Lower lobe of right lung (tissue), 2 donors: ENCODE results near the gene MYLK3. TPM values are rescaled to one million over a fixed set of nuclear protein-coding genes. Genes with fewer than 3 reads are reported as not detected.

Experiments
- ATAC-seq, 2 donors: fragments of 200-7000 bp; cut with Tn5 transposase; one replicate each; pipeline ENCODE4 v1.9.1; 2020 to 2022; ENCODE audit warnings: mild to moderate bottlenecking in 2 of 2, moderate library complexity in 2 of 2
- DNase-seq: peaks from one replicate; pipeline ENCODE4 v3.0.0-alpha.2; 2020
- H3K27ac ChIP-seq: fragments of 200-600 bp; one replicate; pipeline ENCODE4 v1.8.0; 2022
- H3K27me3 ChIP-seq: fragments of 200-600 bp; one replicate; pipeline ENCODE4 v1.8.0; 2022; ENCODE audit warnings: low read depth
- H3K36me3 ChIP-seq: fragments of 200-600 bp; one replicate; pipeline ENCODE4 v1.8.0; 2022; ENCODE audit warnings: mild to moderate bottlenecking
- H3K4me1 ChIP-seq: fragments of 200-600 bp; one replicate; pipeline ENCODE4 v1.8.0; 2022
- H3K4me3 ChIP-seq: fragments of 200-600 bp; one replicate; pipeline ENCODE4 v1.8.0; 2022; ENCODE audit warnings: mild to moderate bottlenecking
- H3K9me3 ChIP-seq: fragments of 200-600 bp; one replicate; pipeline ENCODE4 v1.8.0; 2022
- intact Hi-C: fragments of 100-400 bp; cut with DNase I; formaldehyde crosslinking; loops from one replicate; pipeline ENCODE4 v1.11.0; 2022
- total RNA-seq: library from RNA; stranded (reverse); fragmentation: NEBNext Ultra II Directional; extraction: Animal tissue kit (Norgen Biotek cat#: 25700); gene quantifications from one replicate; pipeline ENCODE4 v1.2.1, GENCODE V29; 2021
- TF ChIP-seq, protein P1 (sequence below): fragments of 200-600 bp; IDR thresholded peaks from one replicate; pipeline ENCODE4 v1.8.0; 2022; ENCODE audit warnings: antibody characterized with exemption, mild to moderate bottlenecking
- donor health status: DM: no; HTN: yes; CAD: no; lungs with severe emphysema.

The MYLK3 gene
- total RNA-seq, 1 donor from 2014 or later: 2.0 TPM

DNA sequence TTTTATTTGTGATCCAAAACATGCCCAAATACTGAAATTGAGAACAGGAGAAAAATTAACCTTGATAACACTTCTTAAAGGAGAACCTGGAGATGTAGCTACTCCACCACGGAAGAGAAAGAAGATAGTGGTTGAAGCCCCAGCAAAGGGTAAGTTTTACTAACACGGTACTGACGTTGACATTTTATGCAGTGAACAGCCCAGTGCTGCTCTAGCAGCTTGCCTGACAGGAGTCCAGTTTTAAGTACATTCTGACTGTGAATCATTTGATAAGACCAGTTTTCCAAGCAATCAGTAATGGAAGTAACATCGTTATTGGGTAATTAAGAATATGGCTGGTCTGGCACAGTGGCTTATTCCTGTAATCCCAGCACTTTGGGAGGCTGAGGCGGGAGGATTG is 52.2 kb downstream of the MYLK3 start:
- Histone ChIP-seq H3K4me3 (no peak overlapping the region), H3K4me1 (peaks cover 3% of the 10 kb centered on the region), H3K27ac (no peak overlapping the region), H3K27me3 (no peaks in the 10 kb centered on the region), H3K36me3 (no peaks in the 10 kb centered on the region), H3K9me3 (no peaks in the 10 kb centered on the region)
- TF ChIP-seq, protein P1, sequence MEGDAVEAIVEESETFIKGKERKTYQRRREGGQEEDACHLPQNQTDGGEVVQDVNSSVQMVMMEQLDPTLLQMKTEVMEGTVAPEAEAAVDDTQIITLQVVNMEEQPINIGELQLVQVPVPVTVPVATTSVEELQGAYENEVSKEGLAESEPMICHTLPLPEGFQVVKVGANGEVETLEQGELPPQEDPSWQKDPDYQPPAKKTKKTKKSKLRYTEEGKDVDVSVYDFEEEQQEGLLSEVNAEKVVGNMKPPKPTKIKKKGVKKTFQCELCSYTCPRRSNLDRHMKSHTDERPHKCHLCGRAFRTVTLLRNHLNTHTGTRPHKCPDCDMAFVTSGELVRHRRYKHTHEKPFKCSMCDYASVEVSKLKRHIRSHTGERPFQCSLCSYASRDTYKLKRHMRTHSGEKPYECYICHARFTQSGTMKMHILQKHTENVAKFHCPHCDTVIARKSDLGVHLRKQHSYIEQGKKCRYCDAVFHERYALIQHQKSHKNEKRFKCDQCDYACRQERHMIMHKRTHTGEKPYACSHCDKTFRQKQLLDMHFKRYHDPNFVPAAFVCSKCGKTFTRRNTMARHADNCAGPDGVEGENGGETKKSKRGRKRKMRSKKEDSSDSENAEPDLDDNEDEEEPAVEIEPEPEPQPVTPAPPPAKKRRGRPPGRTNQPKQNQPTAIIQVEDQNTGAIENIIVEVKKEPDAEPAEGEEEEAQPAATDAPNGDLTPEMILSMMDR: no peak
- intact Hi-C loops: no loop called here
- DNase-seq (no peak), ATAC-seq (no peak)

DNA sequence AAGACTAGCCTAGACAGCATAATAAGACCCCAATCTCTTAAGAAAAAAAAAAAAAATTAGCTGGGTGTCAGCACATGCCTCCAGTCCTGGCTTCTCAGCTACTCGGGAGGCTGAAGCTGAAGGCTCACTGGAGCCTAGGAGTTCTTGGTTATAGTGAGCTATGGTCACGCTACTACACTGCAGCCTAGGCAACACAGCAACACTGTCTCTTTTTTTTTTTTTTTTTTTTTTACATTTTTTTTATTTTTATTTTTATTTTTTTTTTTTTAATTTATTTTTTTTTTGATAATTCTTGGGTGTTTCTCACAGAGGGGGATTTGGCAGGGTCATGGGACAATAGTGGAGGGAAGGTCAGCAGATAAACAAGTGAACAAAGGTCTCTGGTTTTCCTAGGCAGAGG is 54.5 kb downstream of the MYLK3 start:
- H3K36me3 ChIP-seq: no peaks in the 10 kb centered on the region
- TF ChIP-seq, protein P1: no peak
- intact Hi-C loops: no loop called here
- no peaks in the 10 kb centered on the region for H3K27me3 ChIP-seq
- H3K9me3 ChIP-seq: no peaks in the 10 kb centered on the region
- no peak overlapping the region for H3K27ac ChIP-seq
- H3K4me3 ChIP-seq: no peak overlapping the region
- no peak for DNase-seq
- peaks cover 14% of the 10 kb centered on the region for H3K4me1 ChIP-seq
- ATAC-seq: no peak

DNA sequence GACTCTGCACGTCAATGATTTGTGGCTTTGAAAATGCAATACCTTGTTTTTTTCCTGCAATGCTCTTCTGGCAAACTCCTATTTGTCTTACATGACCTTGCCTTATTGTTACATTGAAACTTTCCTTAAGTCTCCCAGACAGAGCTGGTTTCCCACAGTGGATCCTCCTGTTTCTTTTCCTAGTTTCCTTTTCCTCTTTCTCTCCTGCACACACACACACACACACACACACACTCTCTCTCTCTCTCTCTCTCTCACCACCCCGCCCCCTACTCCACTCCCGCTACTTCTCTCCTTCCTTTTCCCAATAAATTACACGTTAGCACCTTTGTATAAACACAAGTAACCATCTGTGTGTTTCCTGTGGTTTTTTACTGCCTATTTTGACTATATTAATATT is 56.4 kb downstream of the MYLK3 start:
- Histone ChIP-seq H3K9me3 (no peaks in the 10 kb centered on the region), H3K4me1 (peaks cover 29% of the 10 kb centered on the region), H3K27me3 (no peaks in the 10 kb centered on the region), H3K27ac (no peak overlapping the region), H3K4me3 (no peak overlapping the region), H3K36me3 (no peaks in the 10 kb centered on the region)
- DNase-seq (no peak), ATAC-seq (no peak)
- TF ChIP-seq, protein P1: no peak
- intact Hi-C loops: no loop called here

DNA sequence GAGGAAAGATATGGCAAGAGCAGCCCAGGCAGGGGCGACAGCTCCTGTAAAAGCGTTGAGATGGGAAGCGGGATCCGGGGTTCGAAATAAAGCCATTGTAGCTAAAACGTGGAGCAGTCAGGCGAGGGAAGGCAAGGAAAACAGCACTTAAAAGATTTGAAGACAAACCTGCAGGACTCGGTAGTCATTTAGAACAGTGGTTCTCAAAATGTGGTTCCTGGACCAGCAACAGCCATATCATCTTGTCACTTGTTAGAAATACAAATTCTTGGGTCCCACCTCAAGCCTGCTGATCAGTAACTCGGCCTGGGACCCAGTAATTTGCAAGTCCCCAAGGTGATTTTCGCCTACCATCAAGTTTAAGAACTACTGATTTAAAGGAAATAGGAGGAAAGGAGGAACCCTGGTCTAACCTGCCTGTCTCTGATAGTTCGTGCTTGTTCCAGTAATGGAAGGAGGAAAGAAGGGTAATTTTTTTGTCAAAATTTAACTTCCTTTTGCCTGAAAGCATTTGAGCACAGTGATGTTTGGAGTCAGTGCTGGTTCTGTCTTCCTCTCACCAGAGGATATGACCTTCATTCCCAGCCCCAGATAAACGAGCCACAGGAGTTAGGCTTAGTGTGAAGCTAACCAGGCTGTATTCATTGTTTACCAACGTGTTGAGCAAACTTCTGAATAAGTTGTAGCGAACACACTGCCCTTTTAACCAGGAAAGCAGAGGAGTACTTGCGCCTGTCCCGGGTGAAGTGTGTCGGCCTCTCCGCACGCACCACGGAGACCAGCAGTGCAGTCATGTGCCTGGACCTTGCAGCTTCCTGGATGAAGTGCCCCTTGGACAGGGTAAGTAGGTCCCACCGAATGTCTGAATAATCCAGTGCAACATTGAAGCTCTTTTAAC is 57.6 kb downstream of the MYLK3 start:
- DNase-seq: no peak
- TF ChIP-seq, protein P1: no peak
- H3K9me3 ChIP-seq: no peaks in the 10 kb centered on the region
- no peaks in the 10 kb centered on the region for H3K27me3 ChIP-seq
- peaks cover 37% of the 10 kb centered on the region for H3K4me1 ChIP-seq
- peak overlapping the region; percentile 88 for H3K27ac ChIP-seq
- intact Hi-C loops: no loop called here
- H3K4me3 ChIP-seq: peak overlapping the region; percentile 97
- no peak for ATAC-seq
- H3K36me3 ChIP-seq: no peaks in the 10 kb centered on the region

GRCh38 chr16:46689365-46690280 is 58.5 kb downstream of the MYLK3 start, which contains the start of gene ORC6:
TSS of gene ORC6 (plus strand) at chr16:46689659. CDS start at chr16:46689706, 47 bp downstream.
- no peaks in the 10 kb centered on the region for H3K36me3 ChIP-seq
- intact Hi-C loops: no loop called here
- H3K27me3 ChIP-seq: no peaks in the 10 kb centered on the region
- no peaks in the 10 kb centered on the region for H3K9me3 ChIP-seq
- peaks cover 37% of the 10 kb centered on the region for H3K4me1 ChIP-seq
- H3K27ac ChIP-seq: peak within 1 kb of the TSS; percentile 88
- TF ChIP-seq, protein P1: no peak
- peak within 1 kb of the TSS; percentile 97 for H3K4me3 ChIP-seq
- ATAC-seq: peak; percentile 94 to 95
- DNase-seq: peak; percentile 99
